ENCODE measurements around the gene TFAM.

TFAM gene

DNA sequence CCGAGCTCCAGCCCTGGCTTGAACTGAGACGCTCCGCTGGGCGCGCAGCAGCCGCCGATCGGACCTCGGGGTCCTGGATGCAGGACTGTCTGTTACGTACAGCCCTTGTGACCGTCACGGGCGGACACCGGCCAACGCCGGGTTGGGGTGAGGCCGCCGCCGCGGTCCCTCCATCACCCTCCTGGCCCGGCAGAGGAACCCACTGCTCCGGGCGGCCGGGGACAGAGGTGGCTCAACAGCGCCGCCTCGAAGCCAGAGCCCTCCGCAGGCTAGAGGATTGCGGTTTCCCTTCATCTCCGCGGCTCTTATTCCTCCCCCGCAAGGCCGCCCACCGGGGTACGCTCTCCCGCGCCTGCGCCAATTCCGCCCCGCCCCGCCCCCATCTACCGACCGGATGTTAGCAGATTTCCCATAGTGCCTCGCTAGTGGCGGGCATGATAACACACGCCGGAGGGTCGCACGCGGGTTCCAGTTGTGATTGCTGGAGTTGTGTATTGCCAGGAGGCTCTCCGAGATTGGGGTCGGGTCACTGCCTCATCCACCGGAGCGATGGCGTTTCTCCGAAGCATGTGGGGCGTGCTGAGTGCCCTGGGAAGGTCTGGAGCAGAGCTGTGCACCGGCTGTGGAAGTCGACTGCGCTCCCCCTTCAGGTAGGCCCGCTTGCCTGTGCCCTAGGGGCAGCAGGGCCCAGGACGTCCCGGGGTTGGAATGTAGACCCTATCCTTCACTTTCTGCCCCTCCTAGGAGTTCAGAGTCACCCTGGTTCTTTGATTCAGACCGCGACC is at the start of gene TFAM:
Gene TFAM, plus strand, starts transcription at position 412 of the 785 bp plus-strand sequence. Its CDS starts 138 bp downstream, at position 550.
- peak; percentile 79 for DNase-seq

GRCh38 chr10:58336242-58336641 is 49.0 kb upstream of the TFAM start:
- DNase-seq: no peak

DNA sequence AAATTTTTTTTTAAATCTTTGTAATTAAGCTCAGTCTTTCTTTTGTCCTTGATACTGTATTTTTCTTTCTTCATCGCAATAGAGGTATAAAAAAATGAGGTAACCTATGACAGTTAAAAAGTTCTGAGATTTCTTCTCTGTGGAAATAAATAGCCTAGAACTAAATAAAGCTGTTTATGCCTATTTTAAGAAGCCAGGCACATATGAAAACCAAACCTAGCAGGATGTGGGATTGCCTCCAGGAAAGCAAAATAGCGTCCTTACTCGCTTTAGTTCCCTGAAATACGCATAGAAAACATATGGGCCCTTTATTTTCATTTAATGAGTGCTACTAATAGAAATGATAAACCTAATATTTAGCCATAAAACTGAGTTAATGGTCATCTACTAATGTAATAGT is 43.8 kb upstream of the TFAM start:
- DNase-seq: no peak

DNA sequence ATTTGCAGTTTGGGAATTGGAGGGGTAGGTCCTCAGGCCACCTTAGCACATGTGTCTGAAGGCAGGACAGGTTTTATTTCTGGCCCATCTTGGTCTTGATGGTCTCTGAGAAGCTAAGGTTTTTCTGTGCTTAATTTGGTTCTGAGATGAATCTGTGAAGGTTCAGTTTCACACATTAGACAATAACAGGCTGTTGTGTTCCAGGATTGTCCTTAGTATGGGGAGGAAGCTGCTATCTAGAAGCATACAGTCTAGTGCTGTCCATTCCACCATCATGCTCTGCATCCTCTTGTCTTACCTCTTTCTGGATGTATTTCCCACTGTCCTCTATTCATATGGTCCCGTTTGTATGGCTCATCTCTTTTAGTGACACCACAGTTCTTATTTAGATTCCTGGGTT is 43.3 kb upstream of the TFAM start:
- DNase-seq: no peak

DNA sequence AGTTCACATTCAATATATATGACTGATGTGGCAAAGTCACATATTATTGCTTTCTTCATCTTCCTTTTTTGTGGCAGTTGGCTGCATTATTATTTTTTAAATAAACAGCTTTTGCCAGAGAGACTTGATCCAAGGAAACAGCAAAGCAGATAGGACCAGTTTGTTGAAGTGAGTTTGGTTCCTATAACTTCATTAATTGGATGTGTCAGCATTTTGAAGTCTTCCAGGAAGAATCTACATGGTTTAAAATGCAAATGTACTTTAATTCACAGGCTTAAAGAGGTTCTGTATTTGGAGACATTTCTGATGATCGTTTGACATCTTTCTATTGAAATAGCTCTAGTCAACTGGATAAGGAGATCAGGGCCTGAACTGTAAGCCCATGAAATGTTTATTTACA is 37.2 kb upstream of the TFAM start:
- DNase-seq: no peak

- no peak for DNase-seq
Observed at GRCh38 chr10:58348571-58349033, 36.6 kb upstream of the TFAM start.

DNA sequence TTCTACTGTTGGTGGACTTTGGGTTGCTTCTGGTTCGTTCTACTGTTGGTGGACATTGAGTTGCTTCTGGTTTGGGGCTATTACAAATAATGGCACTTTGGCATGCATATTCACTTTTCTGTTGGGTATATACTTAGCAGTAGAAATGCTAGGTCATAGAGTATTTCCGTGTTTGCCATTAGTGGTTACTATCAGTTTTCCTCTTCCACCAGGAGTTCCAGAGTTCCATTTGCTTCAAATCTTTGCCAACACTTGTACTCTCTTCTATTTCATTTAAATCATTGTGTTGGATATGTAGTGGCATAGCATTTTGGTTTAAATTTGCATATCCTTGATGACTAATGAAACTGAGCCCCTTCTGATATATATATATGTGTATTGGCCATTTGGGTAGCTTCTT is 35.2 kb upstream of the TFAM start:
- no peak for DNase-seq

GRCh38 chr10:58350619-58351323 is 34.4 kb upstream of the TFAM start:
- no peak for DNase-seq

- DNase-seq: no peak
Observed at GRCh38 chr10:58351616-58352578, 33.3 kb upstream of the TFAM start.

DNA sequence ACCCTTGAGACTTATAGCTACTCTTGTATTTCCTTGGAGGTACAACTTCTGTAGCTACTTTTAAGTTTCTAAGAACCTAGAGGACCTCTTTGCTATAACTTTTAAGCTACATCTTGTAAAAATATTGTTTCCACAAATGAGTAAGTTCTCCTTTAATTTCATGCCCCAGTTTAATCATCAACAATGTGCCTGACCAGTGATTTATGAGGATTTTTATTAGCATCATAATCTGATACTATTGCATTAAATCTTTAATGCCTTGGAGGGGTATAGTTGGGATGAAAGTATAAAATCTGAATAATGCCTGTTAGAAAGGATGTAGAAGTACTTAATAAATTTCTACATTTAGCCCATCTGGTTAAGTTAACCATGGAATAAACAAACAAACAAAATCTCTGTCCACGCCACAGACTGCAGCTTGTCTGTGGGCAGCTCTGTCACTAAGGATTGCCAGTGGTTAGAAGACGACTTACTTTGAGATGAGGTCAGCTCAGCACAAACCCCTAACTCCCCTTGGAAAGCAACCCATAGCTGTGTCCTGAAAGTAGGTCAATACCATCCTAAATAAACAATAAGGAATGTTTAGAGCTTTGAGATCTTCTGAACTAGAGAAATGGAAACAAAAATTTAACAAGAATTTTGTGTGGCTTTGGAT is 32.1 kb upstream of the TFAM start:
- DNase-seq: no peak

DNA sequence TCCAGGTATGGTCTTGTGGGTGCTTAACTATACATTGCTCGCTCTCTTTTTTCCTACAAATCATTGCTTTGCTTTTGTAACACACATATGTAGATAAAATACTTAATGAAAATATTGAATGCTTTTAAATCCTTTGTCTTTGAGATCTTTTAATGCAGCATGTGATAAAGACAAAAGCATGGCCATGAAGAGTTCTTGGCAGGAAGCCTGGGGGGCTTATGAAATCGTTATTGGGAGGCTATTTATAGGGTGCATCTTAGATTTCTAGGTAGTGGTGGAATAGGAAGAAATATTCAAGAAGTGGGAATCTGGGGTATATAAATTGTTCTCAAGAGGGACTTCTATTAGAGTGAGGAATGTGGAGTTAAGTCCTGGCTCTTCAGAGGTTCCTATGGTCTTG is 28.5 kb upstream of the TFAM start:
- no peak for DNase-seq

DNA sequence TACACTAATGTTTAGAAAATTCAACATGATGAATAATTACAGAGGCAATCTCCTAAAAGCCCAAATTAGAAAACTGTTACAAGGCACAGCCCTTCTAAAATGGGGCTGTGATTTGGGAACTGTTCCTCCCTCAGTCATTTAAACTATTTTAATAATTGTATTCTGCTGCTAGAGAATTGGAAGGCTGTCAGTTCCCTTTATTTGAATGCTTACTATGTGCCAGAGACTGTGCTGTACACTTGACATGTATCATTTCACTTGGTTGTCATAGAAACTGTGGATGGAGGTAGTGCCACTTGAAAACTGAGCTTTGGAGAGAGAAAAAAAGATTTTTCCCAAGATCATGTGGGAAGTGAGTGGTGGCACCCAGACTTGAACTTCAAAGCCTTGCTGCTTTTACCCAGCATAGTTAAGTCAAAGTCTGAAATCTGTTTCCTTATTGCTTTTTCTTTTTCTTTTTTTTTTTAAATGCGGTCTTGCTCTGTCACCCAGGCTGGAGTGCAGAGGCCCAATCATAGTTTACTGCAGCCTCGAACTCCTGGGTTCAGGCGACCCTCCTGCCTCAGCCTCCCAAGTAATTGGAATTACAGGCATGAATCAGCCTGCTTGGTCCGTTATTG is 26.8 kb upstream of the TFAM start:
- no peak for DNase-seq

DNA sequence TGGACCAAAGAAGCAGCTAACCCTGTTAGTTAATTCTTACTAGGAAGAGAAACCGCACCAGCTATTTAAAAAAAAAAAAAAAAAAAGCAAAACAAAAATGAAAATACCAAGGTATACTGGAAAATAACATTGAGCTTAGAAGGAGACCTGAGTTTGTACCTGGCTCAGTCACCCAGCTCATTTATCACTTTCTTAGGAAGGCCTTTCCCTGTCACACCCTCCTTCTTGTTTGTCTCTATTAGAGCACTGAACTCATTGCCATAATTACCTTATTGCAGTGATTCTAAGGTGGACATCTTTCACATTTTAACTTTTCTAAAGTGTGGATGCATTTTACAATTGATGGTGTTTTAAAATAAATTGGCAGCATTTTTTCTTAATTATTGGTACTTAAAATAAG is 26.3 kb upstream of the TFAM start:
- no peak for DNase-seq

DNA sequence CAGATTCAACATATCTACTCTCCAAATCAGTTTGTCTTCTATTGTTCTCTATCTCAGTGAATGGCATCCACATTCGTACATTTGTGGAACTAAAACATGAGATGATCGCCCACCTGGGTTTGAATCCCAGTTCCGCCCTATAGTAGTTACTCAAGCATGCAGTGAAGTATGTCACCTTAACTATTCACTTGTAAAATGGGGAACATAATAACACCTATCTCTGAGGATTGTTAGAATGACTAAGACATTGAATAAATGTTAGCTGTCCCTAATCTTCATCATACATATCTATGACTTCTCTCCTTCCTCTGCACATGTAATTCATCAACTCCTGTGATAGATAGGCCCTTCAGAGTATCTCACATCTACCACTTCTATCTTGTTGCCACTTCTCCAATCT is 25.7 kb upstream of the TFAM start:
- DNase-seq: no peak

- DNase-seq: no peak
Observed at GRCh38 chr10:58360412-58361004, 24.7 kb upstream of the TFAM start.

DNA sequence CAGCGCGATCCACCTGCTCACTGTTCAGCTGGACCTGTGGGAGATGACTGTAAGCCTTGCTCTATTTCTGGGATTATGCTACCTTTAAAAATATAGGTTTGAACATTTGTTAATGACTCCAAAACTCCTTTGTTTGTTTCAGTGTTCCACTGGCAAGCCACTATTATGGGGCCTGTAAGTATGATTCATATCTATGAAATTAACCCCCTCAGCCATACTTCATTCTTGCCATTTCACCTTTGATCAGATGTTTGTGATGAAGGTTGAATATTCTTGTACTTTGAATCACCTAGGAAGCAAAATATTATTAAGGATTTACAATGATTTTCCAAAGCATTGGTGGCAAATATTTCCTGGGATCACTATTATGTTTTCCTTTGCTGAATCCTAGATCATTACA is 23.9 kb upstream of the TFAM start:
- DNase-seq: no peak

DNA sequence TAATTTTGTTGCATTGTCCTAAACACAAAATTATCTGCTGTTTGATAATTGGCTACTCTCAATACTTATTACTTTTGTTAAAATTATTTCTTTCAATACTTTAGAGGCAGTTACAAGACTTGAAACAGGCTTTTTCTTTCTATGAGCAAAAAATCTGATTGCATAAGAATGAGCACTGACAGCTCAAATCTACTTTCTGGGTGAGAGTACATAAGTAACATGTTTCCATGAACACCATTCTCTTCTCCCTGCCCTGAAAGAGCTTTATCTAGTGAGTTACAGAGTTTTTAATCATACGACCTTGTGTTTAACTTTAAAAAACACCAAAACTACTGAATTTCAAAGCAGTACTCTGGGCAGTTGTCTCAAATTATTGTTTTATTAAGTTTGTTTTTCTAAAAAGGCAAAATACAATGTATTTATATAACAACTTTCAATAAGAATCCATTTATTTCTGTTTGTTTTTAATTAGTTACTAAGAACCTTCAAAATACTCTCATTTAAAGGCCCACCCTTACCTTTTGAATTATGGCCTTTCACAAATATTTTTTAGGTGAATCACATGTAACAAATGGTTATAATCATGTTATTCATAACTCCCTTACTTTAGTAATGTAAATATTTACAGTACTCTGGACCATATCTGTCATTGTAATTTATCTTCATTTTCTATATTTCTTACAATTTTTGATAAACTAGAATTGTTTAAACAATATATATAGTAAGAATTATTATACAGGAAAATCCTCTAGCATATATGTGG is 23.0 kb upstream of the TFAM start:
- DNase-seq: no peak

- no peak for DNase-seq
Observed at GRCh38 chr10:58367069-58367468, 18.1 kb upstream of the TFAM start.

- DNase-seq: no peak
Observed at GRCh38 chr10:58371473-58371872, 13.7 kb upstream of the TFAM start.

DNA sequence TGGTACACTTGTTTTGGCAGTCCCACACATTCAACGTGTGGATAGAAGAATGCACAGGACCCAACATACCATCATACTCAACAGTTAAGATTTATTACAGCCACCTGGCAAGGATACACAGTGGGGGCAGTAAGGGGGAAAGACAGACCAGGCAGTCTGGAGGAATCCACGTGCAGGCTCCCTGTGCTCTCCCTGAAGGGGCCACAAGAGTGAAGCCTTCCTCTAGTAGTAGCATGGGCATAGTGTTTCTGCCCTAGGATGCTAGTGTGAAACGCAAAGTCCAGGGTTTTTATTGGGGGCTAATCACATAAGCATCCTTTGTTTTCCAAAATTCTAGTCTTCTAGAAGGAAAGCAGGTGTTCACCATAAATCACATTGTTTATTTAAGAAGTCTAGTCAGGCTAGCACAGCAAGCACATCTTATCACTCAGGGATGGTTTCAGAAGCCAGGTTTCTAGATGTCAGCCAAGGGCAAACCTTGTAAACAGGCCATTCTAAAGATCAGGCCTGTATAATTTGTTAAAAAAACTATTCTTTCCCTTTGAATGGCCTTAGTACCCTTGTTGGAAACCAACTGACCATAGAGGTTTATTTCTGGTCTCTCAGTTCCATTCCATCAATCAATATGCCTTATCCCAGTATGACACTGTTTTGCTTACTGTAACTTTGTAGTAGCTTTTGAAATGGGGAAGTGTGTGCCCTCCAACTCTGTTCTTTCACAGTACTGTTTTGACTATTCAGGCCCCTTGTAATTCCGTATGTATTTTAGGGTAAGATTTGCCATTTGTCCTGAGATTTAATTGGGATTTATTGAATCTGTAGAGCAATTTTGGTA is 12.4 kb upstream of the TFAM start:
- DNase-seq: no peak

Data from 8988T (cell line).